PC-3 (cell line): ENCODE measurements around the gene HOXC5. TPM values are rescaled to one million over a fixed set of nuclear protein-coding genes. Genes with fewer than 3 reads are reported as not detected.

ENCODE experiments used
- ATAC-seq: fragments of 200-7000 bp; cut with Tn5 transposase; 2 replicates; pipeline ENCODE4 v1.9.1; 2020; ENCODE audit warnings: mild to moderate bottlenecking, moderate library complexity
- BruUV-seq: library from RNA; stranded (reverse); fragments of 400-500 nt; replicated peaks from 2 replicates; lab custom pipeline; 2021; lab: Mats Ljungman, UMichigan
- CTCF ChIA-PET: fragments of 300-600 bp; sonication (Branson Sonifier 250); formaldehyde crosslinking; loops from one replicate; lab custom pipeline; 2022; ENCODE audit warnings: antibody characterized with exemption; lab: Charles Lee
- POLR2A ChIA-PET: fragments of 300-600 bp; sonication (Branson Sonifier 250); formaldehyde crosslinking; loops from one replicate; lab custom pipeline; 2022; ENCODE audit warnings: antibody characterized with exemption; ENCODE audit not compliant: unreplicated experiment; lab: Charles Lee
- DNase-seq: peaks from one replicate; pipeline ENCODE4 v3.0.0-alpha.2; 2015
- H2AFZ ChIP-seq: fragments of 300-600 bp; sonication (generic); 2 replicates; pipeline ENCODE4 v1.6.0; 2016; ENCODE audit warnings: antibody characterized with exemption, low read length
- H3F3A ChIP-seq: fragments of 300-600 bp; sonication (generic); one replicate; pipeline ENCODE4 v1.6.0; 2017; ENCODE audit warnings: antibody characterized with exemption, low read length, control low read depth, mild to moderate bottlenecking; ENCODE audit not compliant: unreplicated experiment
- H3K27ac ChIP-seq: fragments of 300-600 bp; sonication (generic); 2 replicates; pipeline ENCODE4 v1.5.1; 2016; ENCODE audit warnings: mild to moderate bottlenecking, low read length
- H3K27me3 ChIP-seq: fragments of 300-600 bp; sonication (generic); 2 replicates; pipeline ENCODE4 v1.6.1; 2016; ENCODE audit warnings: low read length, mixed read lengths
- H3K36me3 ChIP-seq: fragments of 300-600 bp; sonication (generic); 2 replicates; pipeline ENCODE4 v1.6.1; 2016; ENCODE audit warnings: low read depth, mixed run types, low read length, mixed read lengths
- H3K4me1 ChIP-seq: fragments of 300-600 bp; sonication (generic); 2 replicates; pipeline ENCODE4 v1.5.1; 2016; ENCODE audit warnings: low read length; ENCODE audit not compliant: insufficient read depth
- H3K4me2 ChIP-seq: fragments of 300-600 bp; sonication (generic); 2 replicates; pipeline ENCODE4 v1.6.0; 2016; ENCODE audit warnings: low read length
- H3K4me3 ChIP-seq: fragments of 300-600 bp; sonication (generic); 2 replicates; pipeline ENCODE4 v1.5.1; 2016; ENCODE audit warnings: mild to moderate bottlenecking, low read length, mixed read lengths
- H3K79me2 ChIP-seq: fragments of 300-600 bp; sonication (generic); 2 replicates; pipeline ENCODE4 v1.6.1; 2017; ENCODE audit warnings: low read length, mixed read lengths
- H3K9ac ChIP-seq: fragments of 300-600 bp; sonication (generic); 2 replicates; pipeline ENCODE4 v1.6.0; 2016; ENCODE audit warnings: mild to moderate bottlenecking, low read length
- H3K9me2 ChIP-seq: fragments of 300-600 bp; sonication (generic); replicated peaks from 2 replicates; pipeline ENCODE4 v1.6.1; 2016; ENCODE audit warnings: mixed run types, low read length, mixed read lengths
- H3K9me3 ChIP-seq: fragments of 300-600 bp; sonication (generic); 2 replicates; pipeline ENCODE4 v1.6.1; 2016; ENCODE audit warnings: low read length, mixed read lengths
- H4K20me1 ChIP-seq: fragments of 300-600 bp; sonication (generic); 2 replicates; pipeline ENCODE4 v1.6.1; 2016; ENCODE audit warnings: low read length, mixed read lengths
- CTCF ChIP-seq: fragments of 300-600 bp; sonication (generic); conservative IDR thresholded peaks from 2 replicates; pipeline ENCODE4 v1.5.1; 2017; ENCODE audit warnings: antibody characterized with exemption, low read depth, mild to moderate bottlenecking, low read length
- EZH2 ChIP-seq: fragments of 300-600 bp; sonication (generic); IDR thresholded peaks from one replicate; pipeline ENCODE4 v1.6.1; 2017; ENCODE audit warnings: antibody characterized with exemption, mild to moderate bottlenecking, low read length; ENCODE audit not compliant: unreplicated experiment
- EZH2phosphoT487 ChIP-seq: fragments of 300-600 bp; sonication (generic); IDR thresholded peaks from 2 replicates; pipeline ENCODE4 v1.6.1; 2018; ENCODE audit warnings: mild to moderate bottlenecking, antibody characterized with exemption, low read length, borderline replicate concordance
- intact Hi-C: fragments of 100-400 bp; cut with micrococcal nuclease; formaldehyde crosslinking; loops from 2 replicates; pipeline ENCODE4 v1.9.0; 2023
- total RNA-seq: library from RNA; depleted of rRNA; stranded (reverse); fragments of >200 nt; gene quantifications from 2 replicates; pipeline ENCODE4 v1.2.3, GENCODE V29; 2014

HOXC5 gene
- total RNA-seq, 1 experiment from 2014 or later = 0.26 TPM

DNA sequence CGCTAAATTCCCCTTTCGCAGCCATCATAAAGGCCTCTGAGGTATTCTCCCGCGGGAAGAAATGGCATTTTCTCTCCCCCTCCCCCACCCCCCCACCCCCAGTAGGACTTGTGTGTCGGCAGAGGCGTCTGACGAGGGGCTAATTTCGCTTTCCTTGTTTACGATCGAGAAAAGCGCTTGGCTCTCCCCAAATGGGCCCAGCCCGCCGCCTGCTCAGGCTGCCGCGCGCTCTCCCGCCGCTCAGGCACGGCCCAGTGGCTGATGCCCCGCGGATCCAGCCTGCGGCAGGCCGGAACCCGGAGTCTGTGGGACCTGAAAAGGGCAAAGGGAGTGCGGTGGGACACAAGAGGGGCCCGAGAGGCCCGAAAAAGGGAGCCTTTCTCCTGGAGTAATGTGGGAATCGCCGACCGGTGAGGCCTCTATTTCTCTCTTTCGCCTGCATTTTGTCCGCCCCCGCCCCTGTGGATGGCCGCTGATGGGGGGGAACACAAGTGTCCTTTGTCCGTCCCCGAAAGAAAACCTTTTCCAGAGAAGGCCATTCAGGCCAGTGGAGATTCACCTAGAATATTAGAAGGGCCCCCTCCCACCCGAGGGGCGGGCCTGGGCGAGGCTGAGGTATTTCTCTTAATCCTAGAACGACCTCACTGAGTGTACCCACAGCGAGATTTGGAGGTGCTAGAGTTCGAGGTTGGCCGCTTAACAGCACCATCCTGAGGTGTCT, 13.6 kb upstream of the HOXC5 start:
- Histone ChIP-seq H3K9ac (no peak overlapping the region), H3F3A (no peaks in the 10 kb centered on the region), H3K79me2 (peaks cover 71% of the 10 kb centered on the region), H4K20me1 (no peaks in the 10 kb centered on the region), H3K4me3 (no peak overlapping the region), H3K36me3 (no peaks in the 10 kb centered on the region), H3K27ac (no peak overlapping the region), H3K9me3 (no peaks in the 10 kb centered on the region), H3K4me1 (peaks cover 13% of the 10 kb centered on the region), H3K27me3 (no peaks in the 10 kb centered on the region), H2AFZ (no peak overlapping the region), H3K9me2 (no peaks in the 10 kb centered on the region), H3K4me2 (no peak overlapping the region)
- no TSS peak for BruUV-seq
- ATAC-seq (no peak), DNase-seq (no peak)
- intact Hi-C loops = no loop called here
- TF ChIP-seq EZH2phosphoT487 (no peak), EZH2 (no peak)
- POLR2A ChIA-PET = no interaction called here
- CTCF ChIA-PET = no interaction called here

DNA sequence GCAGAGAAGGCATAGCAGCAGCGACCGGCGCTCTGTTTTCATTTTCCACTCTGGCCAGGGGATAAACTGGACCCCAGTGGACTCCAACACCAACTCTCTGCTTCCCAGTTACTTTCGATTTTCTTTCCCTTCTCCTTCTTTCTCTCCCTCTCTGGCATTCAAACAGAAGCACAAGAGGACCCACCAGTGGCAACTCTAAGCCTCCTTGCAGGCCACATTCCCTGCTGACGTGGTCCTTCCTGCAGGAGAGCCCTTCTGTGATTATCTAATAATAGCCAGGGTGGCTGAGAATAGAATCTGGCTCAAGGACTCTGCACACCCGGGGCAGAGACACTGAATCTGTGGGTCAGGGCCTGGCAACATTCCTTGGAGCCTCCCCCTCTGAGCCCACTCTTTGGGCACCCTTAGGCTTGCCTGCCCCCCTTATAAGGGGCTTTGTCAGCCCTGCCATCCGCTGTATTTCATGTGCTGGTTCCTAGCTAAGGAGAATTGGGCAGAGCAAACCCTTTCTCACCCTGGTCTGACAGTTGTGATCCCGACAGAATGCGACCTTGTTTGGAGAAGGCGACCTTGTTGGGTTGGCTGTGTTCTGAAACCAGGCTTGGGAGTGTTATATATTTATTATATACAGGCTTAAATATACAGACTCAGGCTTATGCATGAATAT, 12.8 kb upstream of the HOXC5 start:
- TF ChIP-seq EZH2phosphoT487 (no peak), CTCF (no peak), EZH2 (no peak)
- ATAC-seq (no peak), DNase-seq (no peak)
- BruUV-seq = no TSS peak
- ChIA-PET CTCF (no interaction called here), POLR2A (no interaction called here)
- Histone ChIP-seq H3K27me3 (no peaks in the 10 kb centered on the region), H3K9me2 (no peaks in the 10 kb centered on the region), H3K9ac (no peak overlapping the region), H3K27ac (no peak overlapping the region), H3K9me3 (no peaks in the 10 kb centered on the region), H3F3A (no peaks in the 10 kb centered on the region), H4K20me1 (no peaks in the 10 kb centered on the region), H3K4me2 (peak overlapping the region; percentile 10; the same call in 1 of the 2 replicates), H2AFZ (no peak overlapping the region), H3K36me3 (no peaks in the 10 kb centered on the region), H3K4me1 (peaks cover 13% of the 10 kb centered on the region), H3K4me3 (no peak overlapping the region), H3K79me2 (peaks cover 78% of the 10 kb centered on the region)
- intact Hi-C loops = no loop called here

DNA sequence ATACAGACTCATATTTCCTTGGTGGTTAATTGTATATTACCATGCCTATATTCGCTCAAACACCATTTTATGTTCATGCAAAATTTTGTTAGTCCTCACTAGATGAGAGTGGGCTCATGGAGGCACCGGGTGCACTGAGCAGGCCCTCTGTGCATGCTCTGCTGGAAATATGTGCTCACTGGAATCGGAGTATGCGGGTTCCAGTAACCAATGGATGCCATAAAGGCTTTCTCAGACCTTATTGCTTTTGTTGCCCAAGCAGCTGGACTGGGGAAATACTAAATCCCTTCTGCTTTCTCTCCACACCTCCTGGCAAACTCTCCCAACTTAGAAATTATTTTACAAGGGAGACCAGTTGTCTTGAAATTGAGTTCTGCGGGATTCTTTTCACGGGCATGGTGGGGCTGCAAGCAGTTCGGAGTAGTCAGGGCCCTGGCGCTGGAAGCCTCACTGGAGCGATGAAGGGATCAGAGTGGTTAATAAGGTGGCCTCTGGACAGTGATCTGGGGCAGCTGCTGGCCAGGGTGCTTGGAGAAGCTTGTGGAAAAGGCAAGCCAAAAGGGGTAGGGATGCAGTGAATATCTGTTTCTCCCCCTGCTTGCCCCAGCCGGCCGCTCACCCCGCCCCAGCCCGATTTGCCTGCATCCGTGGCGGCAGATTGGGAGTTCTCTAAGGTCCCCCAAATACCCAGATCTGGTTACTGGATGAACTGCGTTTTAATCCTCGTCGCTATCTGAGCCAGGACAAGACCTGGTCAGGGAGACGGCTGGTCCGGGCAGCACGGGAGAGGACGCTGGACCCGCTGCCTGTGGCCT, 12.1 kb upstream of the HOXC5 start:
- no peaks in the 10 kb centered on the region for H3K9me2 ChIP-seq
- intact Hi-C loops = no loop called here
- no peak overlapping the region for H3K27ac ChIP-seq
- H3K9me3 ChIP-seq = no peaks in the 10 kb centered on the region
- H4K20me1 ChIP-seq = no peaks in the 10 kb centered on the region
- H3K36me3 ChIP-seq = no peaks in the 10 kb centered on the region
- H3K4me2 ChIP-seq = no peak overlapping the region
- no peak for TF ChIP-seq EZH2phosphoT487
- no peak for TF ChIP-seq EZH2
- TF ChIP-seq CTCF = no peak
- H3K4me1 ChIP-seq = peaks cover 12% of the 10 kb centered on the region
- no TSS peak for BruUV-seq
- peaks cover 81% of the 10 kb centered on the region for H3K79me2 ChIP-seq
- POLR2A ChIA-PET = no interaction called here
- no peak overlapping the region for H2AFZ ChIP-seq
- H3F3A ChIP-seq = no peaks in the 10 kb centered on the region
- ATAC-seq = no peak
- DNase-seq = no peak
- H3K9ac ChIP-seq = no peak overlapping the region
- no peaks in the 10 kb centered on the region for H3K27me3 ChIP-seq
- no peak overlapping the region for H3K4me3 ChIP-seq
- CTCF ChIA-PET = interaction anchor here (0.7 kb wide), 1 partner anchor 11 kb away, joined by 8 read pairs; no protein-coding TSS in a partner anchor
